Glomerular endothelial cell (primary cell): ENCODE results near the gene STRIP2. TPM values are rescaled to one million over a fixed set of nuclear protein-coding genes. Genes with fewer than 3 reads are reported as not detected.
"Not testable (repeated sequence)": the region's sequence is repeated elsewhere in the genome, so short reads cannot be mapped to it uniquely, and the experiment has no call there.

Experiments used
- DNase-seq: peaks from one replicate; pipeline ENCODE4 v3.0.0-alpha.2; 2011; ENCODE audit warnings: low read depth, low spot score; ENCODE audit errors: extremely low read depth
- total RNA-seq: library from RNA; depleted of rRNA; stranded (reverse); fragments of >200 nt; gene quantifications from 2 replicates; pipeline ENCODE4 v1.2.3, GENCODE V29; 2015

STRIP2 gene
- total RNA-seq, 1 donor from 2014 or later = 7.2 TPM

DNA sequence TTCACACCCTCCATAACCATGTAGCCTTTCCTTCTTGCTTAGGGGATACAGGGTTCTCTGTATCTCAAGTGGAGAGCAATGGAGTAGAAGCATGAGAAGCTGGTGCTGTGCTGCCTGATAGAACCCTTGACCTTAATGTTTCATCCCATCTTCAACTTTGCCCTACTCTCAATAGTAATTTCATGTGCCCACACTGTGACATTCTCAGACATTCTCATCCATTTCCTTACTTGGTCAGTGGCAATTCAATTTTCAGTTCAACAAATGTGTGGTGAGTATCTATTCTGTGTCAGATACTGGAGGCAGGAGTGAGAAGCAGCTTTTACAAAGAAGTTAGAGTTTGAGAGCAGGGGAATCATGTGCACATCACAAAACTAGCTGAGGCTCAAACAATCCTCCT lies 16.1 kb downstream of the STRIP2 start:
- no peak for DNase-seq

DNA sequence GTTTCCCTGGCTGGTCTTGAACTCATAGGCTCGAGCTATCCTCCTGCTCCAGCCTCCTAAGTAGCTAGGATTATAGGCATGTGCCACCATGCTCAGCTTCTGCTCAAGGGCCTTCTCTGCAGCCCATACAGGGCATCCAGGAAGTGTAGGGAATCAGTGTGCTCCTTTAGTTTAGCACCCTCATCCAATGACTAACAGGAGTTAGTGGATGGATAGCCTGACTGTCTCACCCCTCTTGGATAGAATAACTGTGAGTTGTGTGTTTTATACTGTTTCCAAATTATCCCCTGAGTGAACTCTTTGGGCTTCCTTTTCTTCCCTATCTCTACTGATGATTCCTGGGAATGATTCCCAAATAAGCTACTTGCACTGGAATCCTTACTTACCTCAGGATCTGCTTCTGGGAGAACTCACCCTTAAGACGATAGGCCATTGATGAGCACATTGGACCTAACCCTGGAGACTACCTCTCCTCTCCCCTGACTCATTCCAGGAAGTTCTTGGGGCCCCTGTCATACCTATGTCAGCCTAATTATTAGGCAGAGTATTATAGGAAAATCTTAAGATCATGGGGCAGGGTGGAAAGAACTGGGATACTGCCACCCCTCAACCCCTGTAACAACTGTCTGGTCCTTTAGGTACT lies 18.5 kb downstream of the STRIP2 start:
- DNase-seq = no peak

DNA sequence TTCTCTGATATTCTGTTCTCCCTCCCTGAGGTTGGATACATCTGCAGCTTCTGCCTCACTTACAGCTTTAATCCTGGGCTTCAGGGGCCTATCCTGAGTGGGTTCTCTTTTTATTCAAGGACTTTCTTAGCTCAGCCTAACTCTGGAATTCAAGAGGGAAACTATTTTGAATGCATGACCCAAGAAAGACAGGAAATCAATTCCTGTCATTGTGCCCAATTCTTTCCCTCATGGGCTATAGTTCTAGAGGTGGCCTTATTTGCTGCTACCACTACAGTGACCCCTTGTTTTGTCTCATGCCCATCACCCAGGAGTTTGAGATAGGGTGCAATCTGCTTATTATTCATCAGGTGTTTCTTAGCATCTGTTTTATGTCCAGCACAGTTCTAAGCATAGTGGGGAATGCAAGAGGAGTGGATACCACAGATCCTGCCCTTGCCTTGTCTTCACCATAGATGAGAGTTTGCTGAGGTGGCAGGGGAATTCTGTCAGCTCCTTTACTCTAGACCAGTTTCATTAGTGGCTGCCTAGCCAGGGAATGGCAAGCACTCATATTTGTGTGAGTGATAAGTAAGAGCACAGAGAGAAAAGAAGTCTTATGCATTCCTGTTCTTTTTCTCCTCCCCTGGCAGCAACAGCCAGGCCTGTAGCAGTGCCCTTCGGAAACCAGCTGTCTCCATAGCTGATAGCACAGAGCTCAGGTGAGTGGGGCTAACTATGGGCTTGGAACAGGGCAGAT lies 19.4 kb downstream of the STRIP2 start:
- DNase-seq = no peak

DNA sequence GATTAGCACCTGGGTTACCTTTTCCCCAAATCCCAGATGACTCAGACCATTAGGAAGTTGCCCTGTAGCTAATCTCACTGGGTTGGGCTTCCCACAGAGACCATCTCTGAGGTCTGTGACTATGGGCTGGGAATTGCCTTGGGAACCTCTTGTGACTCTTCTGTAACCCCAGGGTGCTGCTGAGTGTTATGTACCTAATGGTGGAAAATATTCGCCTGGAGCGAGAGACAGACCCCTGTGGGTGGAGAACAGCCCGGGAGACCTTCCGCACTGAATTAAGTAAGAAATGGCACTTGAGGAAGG lies 20.0 kb downstream of the STRIP2 start:
- DNase-seq = no peak

DNA sequence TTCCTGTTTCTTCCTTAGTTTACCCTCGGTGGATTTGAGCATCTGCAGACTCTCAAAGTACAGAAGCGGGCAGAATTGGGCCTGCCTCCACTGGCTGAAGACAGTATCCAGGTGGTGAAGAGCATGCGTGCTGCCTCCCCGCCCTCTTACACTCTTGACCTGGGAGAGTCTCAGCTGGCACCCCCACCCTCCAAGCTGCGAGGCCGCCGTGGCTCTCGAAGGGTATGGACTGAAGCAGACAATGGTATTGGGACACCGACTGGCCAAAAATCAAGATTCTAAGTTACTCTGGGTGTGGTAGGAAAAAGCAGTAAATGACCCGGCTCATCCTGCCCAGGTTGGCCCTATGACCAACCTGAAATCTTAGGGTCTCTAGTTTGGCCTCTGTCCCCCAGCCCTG lies 22.2 kb downstream of the STRIP2 start:
- DNase-seq = no peak

DNA sequence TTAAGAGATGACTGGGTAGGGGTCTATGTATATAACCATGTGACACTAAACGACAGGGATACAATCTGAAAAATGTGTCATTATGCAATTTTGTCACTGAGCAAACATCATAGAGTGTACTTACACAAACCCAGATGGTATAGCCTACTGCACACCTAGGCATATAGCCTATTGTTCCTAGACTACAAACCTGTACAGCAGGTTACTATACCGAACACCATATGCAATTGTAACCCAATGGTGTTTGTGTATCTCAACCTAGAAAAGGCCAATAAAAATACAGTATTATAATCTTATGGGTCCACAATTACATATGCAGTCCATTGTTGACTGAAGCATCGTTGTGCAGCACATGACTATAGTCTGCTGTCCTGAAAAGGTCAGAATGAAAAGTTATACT lies 22.9 kb downstream of the STRIP2 start:
- DNase-seq = no peak

DNA sequence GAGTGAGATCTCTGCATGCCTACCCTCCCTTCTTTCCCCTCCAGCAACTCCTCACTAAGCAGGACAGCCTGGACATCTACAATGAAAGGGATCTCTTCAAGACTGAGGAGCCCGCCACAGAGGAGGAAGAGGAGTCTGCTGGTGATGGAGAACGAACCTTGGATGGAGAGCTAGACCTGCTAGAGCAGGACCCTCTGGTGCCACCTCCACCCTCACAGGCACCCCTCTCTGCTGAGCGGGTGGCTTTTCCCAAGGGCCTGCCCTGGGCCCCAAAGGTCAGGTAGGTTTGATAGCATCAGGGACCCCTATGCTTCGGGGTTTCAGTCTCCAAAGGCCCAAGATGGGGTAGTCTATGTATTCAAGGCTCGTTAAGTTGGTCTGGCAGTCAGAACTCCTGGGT lies 23.9 kb downstream of the STRIP2 start:
- DNase-seq = no peak

DNA sequence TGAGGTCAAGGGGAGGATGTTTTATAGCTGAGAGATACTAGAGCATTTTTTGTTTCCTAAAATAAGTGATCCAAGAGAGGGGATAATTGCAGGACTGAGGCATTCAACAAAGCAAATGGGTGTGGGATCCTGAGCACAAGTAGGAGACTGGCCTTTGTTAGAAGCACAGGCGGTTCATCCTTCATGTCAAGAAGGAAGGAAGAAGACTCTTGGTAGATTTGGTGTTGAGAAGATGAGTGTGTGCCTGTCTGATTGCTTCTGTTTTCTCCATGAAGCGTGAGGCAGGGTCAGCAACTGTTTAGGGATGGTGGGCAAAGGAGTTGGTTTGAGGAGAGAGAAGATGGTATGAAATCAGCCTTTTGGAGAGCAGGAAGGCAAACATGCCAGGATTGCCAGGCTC lies 27.6 kb downstream of the STRIP2 start:
- DNase-seq = no peak

DNA sequence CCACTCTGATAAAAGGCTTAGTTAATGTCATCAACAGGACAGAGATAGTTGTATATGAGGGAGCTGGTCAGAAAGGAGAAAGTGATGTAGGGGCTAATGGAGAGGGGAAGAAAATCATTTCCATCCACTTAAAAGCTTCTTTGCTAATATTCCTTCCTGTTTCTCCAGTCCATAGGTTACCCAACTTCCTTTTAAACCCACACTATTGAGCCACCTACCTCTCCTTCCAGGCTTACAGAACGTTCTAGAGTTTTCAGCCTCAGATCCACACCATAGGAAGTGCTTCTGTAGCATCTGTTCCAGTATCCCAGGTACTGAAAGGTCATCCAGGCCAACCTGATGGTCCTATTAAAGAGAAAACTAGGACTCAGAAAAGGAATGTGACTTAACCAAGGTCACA lies 28.2 kb downstream of the STRIP2 start:
- no peak for DNase-seq

DNA sequence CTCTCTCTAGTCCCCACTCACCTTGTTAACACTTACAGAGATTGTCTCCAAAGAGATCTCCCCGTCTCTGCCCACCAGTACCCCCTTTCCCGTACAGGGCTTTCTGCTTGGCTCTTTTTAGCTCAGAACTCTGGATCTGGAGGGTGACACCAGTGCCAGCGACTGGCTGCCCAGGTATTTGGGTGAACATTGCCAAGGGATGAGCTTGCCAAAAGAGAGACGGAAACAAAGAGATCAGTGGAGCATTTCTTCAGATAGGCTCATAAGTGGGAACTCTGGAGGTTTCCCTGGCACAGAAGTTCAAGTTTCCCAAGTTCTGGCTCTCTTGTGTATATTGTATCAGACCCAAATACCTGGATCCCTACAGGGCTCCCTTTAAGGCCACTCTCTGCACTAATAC lies 30.0 kb downstream of the STRIP2 start:
- DNase-seq = no peak

DNA sequence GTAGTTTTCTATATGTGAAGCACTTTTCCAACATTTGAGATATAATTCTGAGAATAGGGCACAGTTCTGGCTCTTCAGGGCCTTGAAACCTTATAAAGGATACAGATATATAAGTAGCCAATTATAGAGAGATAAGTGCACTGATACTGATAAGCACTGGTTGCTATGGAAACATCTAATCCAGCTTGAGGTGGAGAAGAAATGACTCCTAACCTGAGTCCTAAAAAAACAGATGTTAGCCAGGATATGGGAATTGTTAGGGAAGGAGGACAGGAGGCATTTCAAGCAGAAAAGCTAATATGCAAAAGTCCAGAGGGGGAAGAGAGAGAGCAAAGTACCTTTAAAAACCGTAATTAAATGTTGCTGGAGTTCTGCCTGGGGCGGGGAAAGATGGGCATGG lies 30.8 kb downstream of the STRIP2 start:
- no peak for DNase-seq

DNA sequence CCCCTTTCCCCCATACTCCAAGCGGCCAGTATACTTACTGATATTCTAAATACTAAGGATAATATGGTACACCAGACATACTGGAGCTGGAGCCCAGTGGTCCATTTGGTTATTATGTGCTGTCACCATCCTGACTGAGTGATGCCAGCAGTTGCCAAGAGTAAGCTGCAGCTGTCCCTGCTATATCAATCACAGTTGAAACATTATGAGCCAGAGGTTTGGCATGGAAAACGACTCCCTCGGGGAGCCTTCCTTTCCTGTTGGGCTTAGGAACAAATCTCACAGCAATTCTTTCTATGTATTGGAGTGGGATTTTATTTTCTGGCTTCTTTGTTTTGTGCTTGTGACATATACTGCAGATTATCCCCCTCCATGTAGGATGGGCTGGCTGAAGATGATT lies 32.6 kb downstream of the STRIP2 start:
- no peak for DNase-seq

DNA sequence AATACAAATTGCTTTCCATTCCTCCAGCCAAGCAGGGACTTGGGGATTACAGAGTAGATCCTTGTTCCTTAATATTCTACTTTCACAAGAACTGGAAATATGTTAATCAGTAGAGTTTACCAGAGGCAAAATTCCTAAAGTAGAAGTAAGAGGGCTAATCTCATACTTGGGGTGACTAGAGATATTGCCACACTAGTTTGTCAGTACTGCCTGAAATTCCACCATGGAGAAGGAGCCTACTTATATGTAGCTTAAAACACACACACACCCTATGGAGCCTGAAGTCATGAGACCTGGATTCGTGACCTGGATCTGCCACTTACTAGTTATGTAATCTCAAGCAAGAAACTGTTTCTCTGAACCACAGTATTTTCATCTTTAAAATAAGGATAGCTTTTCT lies 33.9 kb downstream of the STRIP2 start:
- no peak for DNase-seq

DNA sequence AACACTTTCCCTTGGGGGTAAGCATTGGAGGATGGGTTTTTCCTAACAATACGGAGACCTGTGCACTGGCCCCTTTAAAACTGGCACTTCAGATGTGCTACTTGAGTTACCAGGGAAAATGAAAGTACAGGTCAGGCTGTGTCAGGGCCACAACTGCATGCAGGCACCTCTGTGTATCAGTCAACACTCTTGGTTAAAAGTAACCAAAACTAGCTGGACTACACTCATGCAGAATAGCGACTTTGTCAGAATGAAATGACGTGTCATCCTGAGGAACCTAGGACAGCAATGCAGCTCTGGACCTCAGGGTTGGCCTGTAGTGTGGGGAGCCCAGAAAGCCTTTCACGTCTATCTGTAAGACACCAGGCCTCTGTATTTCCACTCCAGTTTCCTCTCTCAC lies 34.3 kb downstream of the STRIP2 start:
- DNase-seq = no peak

DNA sequence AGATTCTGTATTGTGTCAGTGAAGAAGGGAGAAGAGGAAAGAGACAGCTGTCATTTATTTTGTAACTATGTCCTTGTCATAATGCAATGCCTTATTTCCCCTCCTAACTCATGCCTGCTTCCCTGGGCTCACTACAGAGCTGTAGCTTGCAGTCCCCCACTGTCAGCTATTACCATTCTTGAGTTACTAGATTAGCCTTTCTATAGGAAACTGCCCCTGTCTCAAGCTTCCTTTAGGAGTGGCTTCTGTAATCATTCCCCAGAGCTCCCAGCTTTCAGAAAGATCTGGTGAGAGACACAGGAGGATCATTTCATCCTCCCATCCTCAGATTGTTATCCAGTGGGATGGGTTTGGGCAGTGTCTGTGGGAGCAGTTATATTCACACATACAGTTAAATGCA lies 35.7 kb downstream of the STRIP2 start:
- no peak for DNase-seq

DNA sequence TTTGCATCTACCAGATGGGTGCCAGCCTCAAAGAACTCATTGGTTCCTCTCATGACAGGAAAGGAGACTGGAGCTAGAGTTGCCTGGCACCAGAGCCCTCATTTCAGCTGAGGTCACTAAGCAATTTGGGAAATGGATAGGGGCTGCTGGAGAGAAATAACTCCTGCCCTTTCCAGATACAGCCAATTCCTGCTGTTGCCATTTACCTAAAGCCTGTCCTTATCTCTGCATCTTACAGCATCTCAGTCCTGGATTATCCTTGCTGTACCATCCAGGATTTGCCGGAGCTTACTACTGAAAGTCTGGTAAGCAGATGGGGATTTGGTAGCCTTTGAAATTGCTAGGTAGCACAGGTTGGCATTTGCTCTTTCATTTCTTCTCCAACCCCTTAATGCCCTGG lies 36.2 kb downstream of the STRIP2 start:
- DNase-seq = no peak

DNA sequence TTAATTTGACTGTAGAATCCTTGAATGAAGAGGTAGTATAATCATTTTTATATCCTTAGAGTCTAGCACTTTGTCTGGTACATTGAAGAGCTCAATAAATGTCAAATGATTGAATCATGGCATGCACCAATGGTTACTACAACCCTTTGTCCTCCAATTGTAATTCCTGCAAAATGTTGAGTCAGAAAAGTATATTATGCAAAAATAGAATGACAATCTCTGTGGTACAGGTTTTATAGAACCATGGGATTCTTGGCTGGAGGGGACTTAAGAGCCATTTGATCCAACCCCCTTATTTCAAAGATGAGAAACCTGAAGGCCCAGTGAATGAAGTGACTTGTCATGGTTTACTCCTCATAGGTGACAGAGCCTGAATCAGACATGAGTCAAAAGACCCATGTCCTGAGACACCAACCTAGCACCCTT lies 37.2 kb downstream of the STRIP2 start:
- no peak for DNase-seq

DNA sequence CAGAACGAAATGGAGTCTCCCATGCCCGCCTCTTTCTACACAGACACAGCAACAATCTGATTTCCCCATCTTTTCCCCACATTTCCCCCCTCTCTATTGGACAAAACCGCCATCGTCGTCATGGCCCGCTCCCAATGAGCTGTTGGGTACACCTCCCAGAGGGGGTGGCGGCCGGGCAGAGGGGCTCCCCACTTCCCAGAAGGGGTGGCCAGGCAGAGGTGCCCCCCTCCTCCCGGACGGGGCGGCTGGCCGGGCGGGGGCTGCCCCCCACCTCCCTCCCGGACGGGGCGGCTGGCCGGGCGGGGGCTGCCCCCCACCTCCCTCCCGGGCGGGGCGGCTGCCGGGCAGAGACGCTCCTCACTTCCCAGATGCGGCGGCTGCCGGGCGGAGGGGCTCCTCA lies 41.7 kb downstream of the STRIP2 start:
- DNase-seq = not testable (repeated sequence)

DNA sequence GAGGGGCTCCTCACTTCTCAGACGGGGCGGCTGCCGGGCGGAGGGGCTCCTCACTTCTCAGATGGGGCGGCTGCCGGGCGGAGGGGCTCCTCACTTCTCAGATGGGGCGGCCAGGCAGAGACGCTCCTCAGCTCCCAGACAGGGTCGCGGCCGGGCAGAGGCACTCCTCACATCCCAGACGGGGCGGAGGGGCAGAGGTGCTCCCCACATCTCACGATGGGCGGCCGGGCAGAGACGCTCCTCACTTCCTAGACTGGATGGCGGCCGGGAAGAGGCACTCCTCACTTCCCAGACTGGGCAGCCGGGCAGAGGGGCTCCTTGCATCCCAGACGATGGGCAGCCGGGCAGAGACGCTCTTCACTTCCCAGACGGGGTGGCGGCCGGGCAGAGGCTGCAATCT lies 42.2 kb downstream of the STRIP2 start:
- DNase-seq = not testable (repeated sequence)

DNA sequence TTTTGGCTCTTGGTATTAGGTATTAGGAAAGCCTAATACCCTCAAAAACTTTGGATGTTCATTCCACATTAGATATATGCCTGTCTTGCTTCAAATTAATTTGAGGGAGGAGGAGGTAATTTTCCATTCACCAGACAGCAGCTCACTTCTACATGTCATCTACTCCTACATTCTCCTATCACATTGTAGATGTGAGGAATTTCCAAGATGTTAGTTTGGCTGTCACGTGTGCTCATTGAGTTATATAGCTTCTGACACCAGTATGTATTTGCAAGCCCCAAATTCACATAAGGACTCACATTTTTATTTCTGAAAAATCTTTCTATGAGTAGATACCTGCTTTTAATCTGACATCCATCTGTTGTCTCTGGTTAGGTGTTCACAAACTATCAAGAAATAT lies 45.6 kb downstream of the STRIP2 start:
- DNase-seq = no peak

DNA sequence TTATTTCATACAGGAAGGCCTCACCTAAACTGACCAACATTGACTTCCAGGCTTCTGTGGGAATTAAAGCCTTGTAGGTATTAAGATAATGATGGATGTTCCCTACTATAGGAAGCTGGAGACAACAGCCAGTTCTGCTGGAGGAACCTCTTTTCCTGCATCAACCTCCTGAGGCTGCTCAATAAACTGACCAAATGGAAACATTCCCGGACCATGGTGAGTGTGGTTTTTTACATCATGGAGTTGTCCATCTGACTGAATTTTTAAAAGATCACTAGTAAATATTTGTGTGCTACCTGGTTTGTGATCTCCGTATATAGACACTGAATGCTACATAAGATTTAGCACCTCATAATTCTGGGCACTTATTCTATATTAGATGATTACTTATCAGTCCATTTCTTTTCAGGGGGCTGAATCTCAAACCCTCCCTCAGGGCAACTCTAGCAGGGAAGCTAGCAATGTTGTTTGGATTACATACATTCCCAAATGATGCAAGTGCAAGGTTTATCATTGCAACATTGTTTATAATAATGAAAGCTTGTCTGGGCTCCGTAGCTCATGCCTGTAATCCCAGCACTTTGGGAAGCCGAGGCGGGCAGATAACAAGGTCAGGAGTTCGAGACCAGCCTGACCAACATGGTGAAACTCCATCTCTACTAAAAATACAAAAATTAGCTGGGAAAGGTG lies 46.6 kb downstream of the STRIP2 start:
- DNase-seq = no peak

DNA sequence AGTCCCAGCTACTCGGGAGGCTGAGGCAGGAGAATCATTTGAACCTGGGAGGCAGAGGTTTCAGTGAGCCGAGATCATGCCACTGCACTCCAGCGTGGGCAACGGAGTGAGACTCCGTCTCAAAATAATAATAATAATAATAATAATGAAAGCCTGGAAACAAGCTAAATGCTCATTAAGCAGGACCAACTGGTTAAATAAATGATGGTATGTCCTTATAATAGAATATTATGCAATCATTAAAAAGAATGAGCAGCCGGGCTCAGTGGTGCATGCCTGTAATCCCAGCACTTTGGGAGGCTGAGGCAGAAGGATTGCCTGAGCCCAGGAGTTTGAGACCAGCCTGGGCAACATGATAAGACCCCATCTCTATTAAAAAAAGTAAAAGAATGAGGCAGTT lies 47.1 kb downstream of the STRIP2 start:
- not testable (repeated sequence) for DNase-seq
